Heart left ventricle (tissue), 16 donors: ENCODE data around the gene CYP4F2. TPM values are rescaled to one million over a fixed set of nuclear protein-coding genes. Genes with fewer than 3 reads are reported as not detected.
"Not testable (repeated sequence)": the region's sequence is repeated elsewhere in the genome, so short reads cannot be mapped to it uniquely, and the experiment has no call there.

Experiments used
- ATAC-seq, 4 donors: fragments of 200-7000 bp; cut with Tn5 transposase; one replicate each; pipeline ENCODE4 v1.9.1; 2020 to 2022; ENCODE audit warnings: moderate library complexity in 4 of 4, mild to moderate bottlenecking in 3 of 4, moderate number of reproducible peaks in 1 of 4
- DNase-seq, 5 donors: peaks; one replicate each; pipeline ENCODE4 v3.0.0-alpha.2; 2020
- H3K27ac ChIP-seq, 12 donors: fragments of 200-600 bp; sonication (generic) in 4 of 12; one replicate each; pipeline versions ENCODE4 v1.5.0 to v1.8.0; 2016 to 2022; ENCODE audit warnings: mild to moderate bottlenecking in 2 of 12
- H3K27me3 ChIP-seq, 9 donors: fragments of 200-600 bp; sonication (generic) in 2 of 9; one replicate each; pipeline versions ENCODE4 v1.5.1 to v1.8.0; 2016 to 2022; ENCODE audit warnings: mild to moderate bottlenecking in 3 of 9
- H3K36me3 ChIP-seq, 9 donors: fragments of 200-600 bp; sonication (generic) in 2 of 9; one replicate each; pipeline versions ENCODE4 v1.5.0 to v1.8.0; 2018 to 2022; ENCODE audit warnings: mild to moderate bottlenecking in 2 of 9
- H3K4me1 ChIP-seq, 12 donors: fragments of 200-600 bp; sonication (generic) in 4 of 12; one replicate each; pipeline versions ENCODE4 v1.5.0 to v1.8.0; 2016 to 2022; ENCODE audit warnings: mild to moderate bottlenecking in 3 of 12
- H3K4me3 ChIP-seq, 12 donors: fragments of 200-600 bp; sonication (generic) in 4 of 12; one replicate each; pipeline versions ENCODE4 v1.5.0 to v1.8.0; 2017 to 2022; ENCODE audit warnings: mild to moderate bottlenecking in 9 of 12, moderate library complexity in 4 of 12
- H3K9me3 ChIP-seq, 12 donors: fragments of 200-600 bp; sonication (generic) in 4 of 12; one replicate each; pipeline versions ENCODE4 v1.5.0 to v1.8.0; 2016 to 2022; ENCODE audit warnings: mild to moderate bottlenecking in 1 of 12
- POLR2A ChIP-seq, 2 donors: fragments of 450-650 bp; IDR thresholded peaks; one replicate each; pipeline ENCODE4 v1.6.1; 2017; ENCODE audit warnings: antibody characterized with exemption in 2 of 2, mild to moderate bottlenecking in 2 of 2, moderate library complexity in 2 of 2
- WGBS, 4 donors: extraction: QIAGEN DNeasy Blood & Tissue Kit in 2 of 4; methylation state at CpG; one replicate each; pipeline versions ENCODE4 v1.1.5 to v1.1.7; 2013 to 2018; 5-methylcytosine and 5-hydroxymethylcytosine counted together
- intact Hi-C, 10 donors: fragments of 100-400 bp; cut with DNase I; formaldehyde crosslinking; loops; one replicate each; pipeline versions ENCODE4 v1.11.1 to v1.14.2; 2022
- polyA plus RNA-seq, 2 donors: library from polyadenylated mRNA; stranded (reverse); fragments of 200-250 nt; gene quantifications; one replicate each; pipeline ENCODE4 v1.2.3, GENCODE V29; 2013
- total RNA-seq, 9 donors: library from RNA; depleted of rRNA in 2 of 9; stranded (reverse); fragments of >200 nt in 2 of 9; fragmentation: NEBNext Ultra II Directional in 3 of 9; extraction: Animal tissue kit (Norgen Biotek cat#: 25700) in 3 of 9; gene quantifications; one replicate each; pipeline versions ENCODE4 v1.1.0 to v1.2.4, GENCODE V29; 2016 to 2023
- TF ChIP-seq, protein P1 (sequence below), 12 donors: fragments of 200-600 bp; sonication (generic) in 4 of 12; IDR thresholded peaks; one replicate each; pipeline versions ENCODE4 v1.5.0 to v1.8.0; 2018 to 2022; ENCODE audit warnings: antibody characterized with exemption in 12 of 12, mild to moderate bottlenecking in 5 of 12
- donor health status: ischemic (EF 13 %, LVEDD 7.1; RV severe dilation, severe dysfunction).
- donor health status: healthy with polysubstance abuse.
- donor health status: DM: no; HTN: yes; CAD: no.
- donor health status: DM: no; HTN: no; CAD: no.
- donor health status: ischemic (EF 25% LVEDD 6.9; RV normal size, moderate dysfunction).
- donor health status: ischemic (EF 25% LVEDD 5.7; RV mildly dilated, moderate dysfunction).
- donor health status: healthy.
- donor health status: DM: yes; HTN: yes; CAD: no.
- donor health status: ischemic (EF 35%, LVEDD 5.7; RV mildly dilated, moderate dysfunction).
- donor health status: nonischemic (EF 11% LVEDD 7.7; RV severe dilation, severe dysfunction).
- donor health status: DM: yes; HTN: yes; CAD: no.
- donor health status: PGD.
- donor health status: ischemic (EF 29% LVEDD 5.4; RV normal size, mild dysfunction).
- donor health status: nonischemic (EF 23%, LVEDD 6.1; RV moderate dilation, normal function).

Gene CYP4F2
- total and polyA plus RNA-seq, 11 donors = not detected

DNA sequence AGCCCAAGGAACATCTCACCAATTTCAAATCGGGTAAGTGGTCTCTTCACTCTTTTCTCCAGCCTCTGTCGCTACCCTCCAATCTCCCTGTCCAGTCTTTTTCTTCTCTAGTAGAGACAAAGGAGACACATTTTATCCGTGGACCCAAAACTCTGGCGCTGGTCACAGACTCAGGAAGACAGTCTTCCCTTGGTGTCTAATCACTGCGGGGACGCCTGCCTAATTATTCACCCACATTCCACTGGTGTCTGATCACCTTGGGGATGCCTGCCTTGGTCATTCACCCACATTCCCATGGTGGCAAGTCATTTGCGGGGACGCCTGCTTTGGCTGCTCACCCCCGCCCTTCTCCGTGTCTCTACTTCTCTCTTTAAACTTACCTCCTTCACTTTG lies 68.6 kb downstream of the CYP4F2 start:
- WGBS, 4 donors = 86 to 92% (median 88%) methylated on average over 10 of the region's 10 CpGs
- Histone ChIP-seq H3K9me3 (no peaks in the 10 kb centered on the region), H3K36me3 (no peaks in the 10 kb centered on the region), H3K27ac (no peak overlapping the region), H3K4me3 (no peak overlapping the region), H3K4me1 (no peaks in the 10 kb centered on the region), H3K27me3 (peaks cover 0 to 21% (median 0%) of the 10 kb centered on the region in 9 donors)
- intact Hi-C loops = no loop called here
- DNase-seq (no peak), ATAC-seq (no peak)
- TF ChIP-seq POLR2A (IDR thresholded peaks at IDR 0.05) = no peak
- TF ChIP-seq, protein P1, sequence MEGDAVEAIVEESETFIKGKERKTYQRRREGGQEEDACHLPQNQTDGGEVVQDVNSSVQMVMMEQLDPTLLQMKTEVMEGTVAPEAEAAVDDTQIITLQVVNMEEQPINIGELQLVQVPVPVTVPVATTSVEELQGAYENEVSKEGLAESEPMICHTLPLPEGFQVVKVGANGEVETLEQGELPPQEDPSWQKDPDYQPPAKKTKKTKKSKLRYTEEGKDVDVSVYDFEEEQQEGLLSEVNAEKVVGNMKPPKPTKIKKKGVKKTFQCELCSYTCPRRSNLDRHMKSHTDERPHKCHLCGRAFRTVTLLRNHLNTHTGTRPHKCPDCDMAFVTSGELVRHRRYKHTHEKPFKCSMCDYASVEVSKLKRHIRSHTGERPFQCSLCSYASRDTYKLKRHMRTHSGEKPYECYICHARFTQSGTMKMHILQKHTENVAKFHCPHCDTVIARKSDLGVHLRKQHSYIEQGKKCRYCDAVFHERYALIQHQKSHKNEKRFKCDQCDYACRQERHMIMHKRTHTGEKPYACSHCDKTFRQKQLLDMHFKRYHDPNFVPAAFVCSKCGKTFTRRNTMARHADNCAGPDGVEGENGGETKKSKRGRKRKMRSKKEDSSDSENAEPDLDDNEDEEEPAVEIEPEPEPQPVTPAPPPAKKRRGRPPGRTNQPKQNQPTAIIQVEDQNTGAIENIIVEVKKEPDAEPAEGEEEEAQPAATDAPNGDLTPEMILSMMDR (IDR thresholded peaks at IDR 0.05) = no peak

DNA sequence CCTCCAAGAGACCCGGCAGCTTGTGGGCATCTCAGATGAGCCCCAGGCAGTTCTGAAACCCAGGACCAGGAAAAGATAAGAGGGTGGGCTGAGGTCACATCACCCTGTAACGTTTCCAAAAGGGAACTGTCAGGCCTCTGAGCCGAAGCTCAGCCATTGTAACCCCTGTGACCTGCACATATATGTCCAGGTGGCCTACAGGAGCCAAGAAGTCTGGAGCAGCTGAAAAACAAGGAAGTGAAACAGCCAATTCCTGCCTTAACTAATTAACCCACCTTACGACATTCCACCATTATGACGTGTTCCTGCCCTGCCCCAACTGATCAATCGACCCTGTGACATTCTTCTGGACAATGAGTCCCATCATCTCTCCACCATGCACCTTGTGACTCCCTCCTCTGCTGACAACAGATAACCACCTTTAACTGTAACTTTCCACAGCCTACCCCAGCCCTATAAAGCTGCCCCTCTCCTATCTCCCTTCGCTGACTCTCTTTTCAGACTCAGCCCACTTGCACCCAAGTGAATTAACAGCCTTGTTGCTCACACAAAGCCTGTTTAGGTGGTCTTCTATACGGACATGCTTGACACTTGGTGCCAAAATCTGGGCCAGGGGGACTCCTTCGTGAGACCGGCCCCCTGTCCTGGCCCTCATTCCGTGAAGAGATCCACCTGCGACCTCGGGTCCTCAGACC lies 69.1 kb downstream of the CYP4F2 start:
- ATAC-seq, H3K9me3 ChIP-seq, intact Hi-C loops, H3K27ac ChIP-seq, H3K4me1 ChIP-seq, DNase-seq, H3K4me3 ChIP-seq, H3K36me3 ChIP-seq: not testable (repeated sequence)
- peaks cover 0 to 21% (median 0%) of the 10 kb centered on the region in 9 donors for H3K27me3 ChIP-seq
- 50 to 65% (median 54%) methylated on average over 13 of the region's 13 CpGs for WGBS, 4 donors

DNA sequence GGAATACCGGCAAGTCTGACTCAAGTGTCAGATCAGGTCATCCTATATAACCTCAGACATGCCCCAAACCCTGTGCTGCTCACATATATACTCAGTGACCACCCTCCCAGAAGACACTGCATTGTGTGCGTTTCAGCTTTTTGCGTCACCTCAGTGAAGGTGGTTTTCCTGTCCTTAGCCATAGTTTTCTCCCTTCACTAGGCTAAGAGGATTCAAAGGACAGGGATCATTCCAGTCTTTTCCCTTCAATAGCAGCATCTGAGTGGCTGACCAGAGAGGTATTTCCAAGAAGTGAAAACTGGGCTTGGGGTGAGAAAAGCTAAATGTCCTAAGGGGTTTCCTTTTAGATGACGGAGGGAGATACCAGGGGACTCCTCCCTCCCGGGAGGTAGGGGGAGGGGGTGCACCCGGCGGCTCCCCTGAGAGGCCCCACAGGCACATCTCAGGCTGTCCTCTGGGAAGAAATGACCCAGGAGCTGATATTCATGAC lies 69.7 kb downstream of the CYP4F2 start:
- Histone ChIP-seq H3K4me1 (no peaks in the 10 kb centered on the region), H3K27ac (no peak overlapping the region), H3K27me3 (peaks cover 0 to 21% (median 0%) of the 10 kb centered on the region in 9 donors), H3K36me3 (no peaks in the 10 kb centered on the region), H3K4me3 (no peak overlapping the region), H3K9me3 (no peaks in the 10 kb centered on the region)
- no peak for TF ChIP-seq POLR2A (IDR thresholded peaks at IDR 0.05)
- TF ChIP-seq, protein P1 (IDR thresholded peaks at IDR 0.05) = no peak
- ATAC-seq (no peak), DNase-seq (no peak)
- 55 to 67% (median 62%) methylated on average over 7 of the region's 7 CpGs for WGBS, 4 donors
- intact Hi-C loops = no loop called here

Other genes with a start within 250 kb of the CYP4F2 start
- gene CYP4F12, start 225.0 kb downstream of the CYP4F2 start, total RNA-seq = 1 to 10 TPM; 1.8 to 5.2 (median 3.1) TPM
- gene CYP4F12, start 225.0 kb downstream of the CYP4F2 start, polyA plus RNA-seq = 1 to 10 TPM; 1.1 to 8.9 TPM
- gene OR10H2, start 170.1 kb downstream of the CYP4F2 start, total RNA-seq = not detected
- not detected for gene OR10H2, start 170.1 kb downstream of the CYP4F2 start, polyA plus RNA-seq
- not detected for gene OR10H3, start 160.1 kb downstream of the CYP4F2 start, total RNA-seq
- not detected for gene OR10H3, start 160.1 kb downstream of the CYP4F2 start, polyA plus RNA-seq
- gene OR10H5, start 110.4 kb downstream of the CYP4F2 start, total RNA-seq = not detected
- not detected for gene OR10H5, start 110.4 kb downstream of the CYP4F2 start, polyA plus RNA-seq
- gene OR10H1, start 82.4 kb downstream of the CYP4F2 start, total RNA-seq = under 1 TPM in 1 of 9 donors, not detected in 8; 0.07 TPM
- gene OR10H1, start 82.4 kb downstream of the CYP4F2 start, polyA plus RNA-seq = not detected
- gene CYP4F11, start 36.5 kb upstream of the CYP4F2 start, total RNA-seq = 1 to 10 TPM in 2 of 9 donors, under 1 TPM in 4, not detected in 3; 0.07 to 1.6 (median 0.27) TPM
- gene CYP4F11, start 36.5 kb upstream of the CYP4F2 start, polyA plus RNA-seq = under 1 TPM in 1 of 2 donors, not detected in 1; 0.27 TPM
- gene OR10H4, start 50.9 kb upstream of the CYP4F2 start, total RNA-seq = not detected
- gene OR10H4, start 50.9 kb upstream of the CYP4F2 start, polyA plus RNA-seq = not detected
- 100 to 1,000 TPM in 3 of 9 donors, 10 to 100 TPM in 6; 49.2 to 260 (median 92.1) TPM for gene TPM4, start 178.4 kb upstream of the CYP4F2 start, total RNA-seq
- gene TPM4, start 178.4 kb upstream of the CYP4F2 start, polyA plus RNA-seq = 100 to 1,000 TPM in 1 of 2 donors, 10 to 100 TPM in 1; 65.0 to 175 TPM
- gene RAB8A, start 213.8 kb upstream of the CYP4F2 start, total RNA-seq = 10 to 100 TPM; 10.9 to 53.7 (median 23.7) TPM
- 10 to 100 TPM in 1 of 2 donors, 1 to 10 TPM in 1; 7.8 to 32.2 TPM for gene RAB8A, start 213.8 kb upstream of the CYP4F2 start, polyA plus RNA-seq
- 1 to 10 TPM in 2 of 9 donors, under 1 TPM in 3, not detected in 4; 0.16 to 1.8 (median 0.44) TPM for gene HSH2D, start 245.6 kb upstream of the CYP4F2 start, total RNA-seq
- under 1 TPM; 0.12 to 0.30 TPM for gene HSH2D, start 245.6 kb upstream of the CYP4F2 start, polyA plus RNA-seq